Measurements from ENCODE around the gene NUP210. TPM values are rescaled to one million over a fixed set of nuclear protein-coding genes. Genes with fewer than 3 reads are reported as not detected.
A peak's percentile ranks its signal among the peaks of the same experiment; 100 is the strongest.

The NUP210 gene
- total and polyA plus RNA-seq, 2 donors (not counting 3 experiments of a cell fraction or from before 2014, with no cell fraction given): 0.14 to 0.84 TPM

DNA sequence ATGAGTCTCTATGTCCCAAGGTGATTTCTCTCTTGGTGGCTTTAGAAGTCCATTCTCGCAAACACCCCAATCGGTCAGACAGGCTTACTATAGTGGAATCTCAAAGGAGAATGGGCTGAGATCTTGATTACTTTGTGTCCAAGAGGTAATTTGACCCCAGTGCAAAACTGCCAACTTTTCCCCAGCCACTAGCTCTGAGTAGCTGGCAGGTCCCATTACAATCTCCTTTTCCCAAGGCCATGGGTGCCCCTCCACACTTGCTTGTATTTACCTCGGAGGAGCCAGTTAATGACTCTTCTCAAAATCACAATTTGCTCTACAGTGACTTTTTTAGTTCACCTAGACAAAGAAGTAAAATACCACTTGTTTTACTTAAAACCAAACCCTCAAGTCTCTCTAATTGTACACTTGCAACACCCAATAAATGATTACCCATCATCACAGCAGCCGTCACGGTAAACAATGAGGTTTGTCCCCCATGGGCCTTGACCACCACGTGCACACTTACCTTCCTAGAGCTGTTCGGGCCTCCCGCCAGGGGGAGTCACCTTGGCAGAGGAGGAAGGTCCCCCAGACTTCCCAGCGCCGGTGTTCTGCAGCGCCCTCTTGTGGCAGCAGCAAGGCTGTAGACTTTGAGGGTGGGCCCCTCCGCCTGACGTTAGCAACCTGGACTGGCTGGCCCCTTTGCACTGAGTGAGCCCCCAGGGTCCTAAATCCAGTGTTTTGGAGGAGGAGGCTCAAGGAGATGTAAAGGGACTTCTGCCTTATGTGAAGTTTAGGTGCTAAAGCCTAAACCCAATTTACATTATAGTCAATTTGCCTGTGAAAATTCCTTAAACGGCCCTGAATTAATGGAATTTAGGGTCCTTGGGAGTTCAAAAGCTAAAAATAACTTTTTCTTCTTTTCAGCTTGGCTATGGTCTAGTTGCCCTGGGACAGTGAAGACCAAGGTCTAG lies 41.3 kb upstream of the NUP210 start:
- ChIA-PET POLR2A (no interaction called here), CTCF (interaction anchor here (0.6 to 4.8 kb wide), 5 partner anchors 9 to 370 kb away, joined by 3 to 75 read pairs (median 4); partner anchors contain the start of gene HDAC11)
- intact Hi-C loops (cut with micrococcal nuclease) (loop anchor here (1.0 kb wide), 2 partner anchors 187 to 369 kb away; no protein-coding TSS in a partner anchor), dilution Hi-C loops (cut with MboI; ENCODE audit: extremely low pct_ligation_motif_present, low sequenced_read_pairs) (loop anchor here (25.0 kb wide), 1 partner anchor 374 kb away; no protein-coding TSS in a partner anchor)
- BruUV-seq (replicated peaks): no TSS peak
- H3K27ac ChIP-seq (ENCODE audit: insufficient read depth, low read depth, low read length): no peak overlapping the region
- no peak overlapping the region for H3K9ac ChIP-seq (replicated peaks; ENCODE audit: extremely low read depth, insufficient read depth, low read length)
- H3K4me2 ChIP-seq (ENCODE audit: insufficient read depth, low read length): no peak overlapping the region
- H3K4me3 ChIP-seq (replicated peaks in 1 of 3; ENCODE audit: insufficient read depth in 1 of 3, low read depth in 1 of 3, low read length in 3 of 3): no peak overlapping the region
- FAIRE-seq: peak; percentile 77
- H3K36me3 ChIP-seq (ENCODE audit: control insufficient read depth in 2 of 2, extremely low read depth in 1 of 2, insufficient read depth in 2 of 2, low read length in 2 of 2): no peaks in the 10 kb centered on the region
- TF ChIP-seq, protein P1, sequence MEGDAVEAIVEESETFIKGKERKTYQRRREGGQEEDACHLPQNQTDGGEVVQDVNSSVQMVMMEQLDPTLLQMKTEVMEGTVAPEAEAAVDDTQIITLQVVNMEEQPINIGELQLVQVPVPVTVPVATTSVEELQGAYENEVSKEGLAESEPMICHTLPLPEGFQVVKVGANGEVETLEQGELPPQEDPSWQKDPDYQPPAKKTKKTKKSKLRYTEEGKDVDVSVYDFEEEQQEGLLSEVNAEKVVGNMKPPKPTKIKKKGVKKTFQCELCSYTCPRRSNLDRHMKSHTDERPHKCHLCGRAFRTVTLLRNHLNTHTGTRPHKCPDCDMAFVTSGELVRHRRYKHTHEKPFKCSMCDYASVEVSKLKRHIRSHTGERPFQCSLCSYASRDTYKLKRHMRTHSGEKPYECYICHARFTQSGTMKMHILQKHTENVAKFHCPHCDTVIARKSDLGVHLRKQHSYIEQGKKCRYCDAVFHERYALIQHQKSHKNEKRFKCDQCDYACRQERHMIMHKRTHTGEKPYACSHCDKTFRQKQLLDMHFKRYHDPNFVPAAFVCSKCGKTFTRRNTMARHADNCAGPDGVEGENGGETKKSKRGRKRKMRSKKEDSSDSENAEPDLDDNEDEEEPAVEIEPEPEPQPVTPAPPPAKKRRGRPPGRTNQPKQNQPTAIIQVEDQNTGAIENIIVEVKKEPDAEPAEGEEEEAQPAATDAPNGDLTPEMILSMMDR (IDR thresholded peaks at IDR 0.05; ENCODE audit: extremely low read depth in 1 of 2, insufficient read depth in 1 of 2, low read depth in 1 of 2, low read length in 2 of 2): peak; percentile 77 to 87
- TF ChIP-seq, protein P2, sequence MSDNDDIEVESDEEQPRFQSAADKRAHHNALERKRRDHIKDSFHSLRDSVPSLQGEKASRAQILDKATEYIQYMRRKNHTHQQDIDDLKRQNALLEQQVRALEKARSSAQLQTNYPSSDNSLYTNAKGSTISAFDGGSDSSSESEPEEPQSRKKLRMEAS (IDR thresholded peaks at IDR 0.05; ENCODE audit: insufficient read depth, insufficient read length): peak; percentile 35
- TF ChIP-seq JUN (IDR thresholded peaks at IDR 0.05; ENCODE audit: borderline replicate concordance, insufficient read depth, insufficient read length, low read depth): no peak
- H2AFZ ChIP-seq (ENCODE audit: low read depth, low read length): no peak overlapping the region
- H3K9me3 ChIP-seq (replicated peaks; ENCODE audit: control insufficient read depth, insufficient read depth, low read length): no peaks in the 10 kb centered on the region
- no peaks in the 10 kb centered on the region for H3K27me3 ChIP-seq (ENCODE audit: control insufficient read depth in 2 of 2, insufficient read depth in 2 of 2, low read length in 2 of 2)
- H3K9me1 ChIP-seq (replicated peaks; ENCODE audit: control insufficient read depth, extremely low read depth, insufficient read depth, low read length): no peaks in the 10 kb centered on the region
- no peaks in the 10 kb centered on the region for H3K4me1 ChIP-seq (ENCODE audit: control insufficient read depth, extremely low read depth, insufficient read depth, low read length)
- no peaks in the 10 kb centered on the region for H4K20me1 ChIP-seq (replicated peaks; ENCODE audit: control insufficient read depth, extremely low read depth, insufficient read depth, low read length)
- H3K79me2 ChIP-seq (ENCODE audit: control insufficient read depth, insufficient read depth, low read length): no peaks in the 10 kb centered on the region
- DNase-seq (ENCODE audit: low read depth, low spot score): peak; percentile 61

Measured in endothelial cell of umbilical vein (primary cell).